Activated naive CD8-positive, alpha-beta T cell treated with anti-CD3 and anti-CD28 coated beads, Interleukin-2, amount 10 ng/mL, durations not matched to agents 7 days and 5 days (primary cell): ENCODE data around the gene IFI27. TPM values are rescaled to one million over a fixed set of nuclear protein-coding genes. Genes with fewer than 3 reads are reported as not detected.
A peak's percentile ranks its signal among the peaks of the same experiment; 100 is the strongest.

Experiments
- ATAC-seq: fragments of 150-1000 bp; cut with Tn5 transposase; one replicate; pipeline ENCODE4 v1.10.0; 2021; ENCODE audit warnings: low read depth, moderate library complexity
- POLR2A ChIA-PET: fragments of 350-600 bp; sonication (Branson Sonifier 250); formaldehyde crosslinking; loops from one replicate; lab custom pipeline; 2021; ENCODE audit warnings: antibody characterized with exemption; lab: Charles Lee
- DNase-seq: peaks from one replicate; pipeline ENCODE4 v3.0.0; 2021
- H3K27ac Mint-ChIP-seq: one replicate; pipeline ENCODE4 v1.8.0; 2022; ENCODE audit warnings: mild to moderate bottlenecking, mixed read lengths
- H3K27me3 Mint-ChIP-seq: one replicate; pipeline ENCODE4 v1.8.0; 2022; ENCODE audit warnings: mild to moderate bottlenecking, moderate library complexity, mixed read lengths
- H3K36me3 Mint-ChIP-seq: one replicate; pipeline ENCODE4 v1.8.0; 2021; ENCODE audit warnings: mild to moderate bottlenecking, mixed read lengths
- H3K4me1 Mint-ChIP-seq: one replicate; pipeline ENCODE4 v1.8.0; 2021; ENCODE audit warnings: mixed read lengths
- H3K4me3 Mint-ChIP-seq: one replicate; pipeline ENCODE4 v1.8.0; 2022; ENCODE audit warnings: mild to moderate bottlenecking, moderate library complexity, mixed read lengths
- H3K9me3 Mint-ChIP-seq: one replicate; pipeline ENCODE4 v1.8.0; 2021; ENCODE audit warnings: mixed read lengths
- total RNA-seq, 2 experiments: library from RNA; stranded (reverse); gene quantifications; one replicate each; pipeline ENCODE4 v1.2.3, GENCODE V29; 2021

IFI27 gene
- total RNA-seq, 2 experiments from 2014 or later, result 237 to 274 TPM

DNA sequence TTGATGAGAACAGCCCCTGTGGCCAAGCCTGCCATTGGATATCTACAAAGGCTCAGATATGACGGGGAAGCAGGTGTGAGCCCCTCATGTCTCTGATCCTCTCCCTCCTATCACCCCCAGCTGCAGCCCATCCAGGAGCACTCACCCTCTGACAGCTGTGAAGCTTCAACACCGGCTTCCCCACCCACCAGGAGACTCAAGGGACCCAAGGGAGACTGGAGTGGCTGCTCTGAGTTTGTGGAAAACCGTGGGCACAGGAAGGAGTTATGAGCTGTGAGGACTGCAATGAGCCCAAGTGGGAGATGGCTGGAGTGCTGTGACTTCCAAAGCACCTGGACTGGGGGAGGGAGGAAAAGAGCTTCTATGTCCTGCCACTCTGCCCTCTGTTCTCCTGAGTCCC, 10.9 kb downstream of the IFI27 start:
- Mint-ChIP-seq H3K27me3 (peaks cover 10% of the 10 kb centered on the region), H3K36me3 (no peaks in the 10 kb centered on the region), H3K4me1 (peaks cover 11% of the 10 kb centered on the region), H3K4me3 (no peak overlapping the region), H3K9me3 (peaks cover 18% of the 10 kb centered on the region), H3K27ac (no peak overlapping the region)
- POLR2A ChIA-PET, result no interaction called here
- ATAC-seq (no peak), DNase-seq (no peak)

DNA sequence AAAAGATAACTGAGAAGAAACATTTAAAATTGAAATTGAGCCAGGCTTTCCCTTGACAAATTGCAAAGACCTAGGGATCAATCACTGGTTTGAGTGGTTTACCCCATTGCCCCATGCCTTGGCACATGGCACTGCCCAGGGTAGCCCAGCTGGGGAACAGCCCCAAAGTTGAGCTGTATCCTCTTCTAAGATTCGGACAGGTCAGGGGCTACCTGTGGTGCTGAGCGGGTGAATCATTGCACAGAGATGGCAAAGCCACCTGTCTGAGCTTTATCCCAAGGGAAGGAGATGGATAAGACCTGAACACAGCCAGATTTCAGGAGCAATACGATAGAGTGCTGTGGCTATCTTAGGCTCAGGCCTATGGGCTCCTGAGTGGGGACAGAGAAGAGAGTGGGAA, 11.9 kb downstream of the IFI27 start:
- DNase-seq (no peak), ATAC-seq (no peak)
- Mint-ChIP-seq H3K36me3 (no peaks in the 10 kb centered on the region), H3K4me1 (peaks cover 8% of the 10 kb centered on the region), H3K27me3 (peaks cover 10% of the 10 kb centered on the region), H3K9me3 (peaks cover 18% of the 10 kb centered on the region), H3K27ac (no peak overlapping the region), H3K4me3 (no peak overlapping the region)
- POLR2A ChIA-PET, result no interaction called here

DNA sequence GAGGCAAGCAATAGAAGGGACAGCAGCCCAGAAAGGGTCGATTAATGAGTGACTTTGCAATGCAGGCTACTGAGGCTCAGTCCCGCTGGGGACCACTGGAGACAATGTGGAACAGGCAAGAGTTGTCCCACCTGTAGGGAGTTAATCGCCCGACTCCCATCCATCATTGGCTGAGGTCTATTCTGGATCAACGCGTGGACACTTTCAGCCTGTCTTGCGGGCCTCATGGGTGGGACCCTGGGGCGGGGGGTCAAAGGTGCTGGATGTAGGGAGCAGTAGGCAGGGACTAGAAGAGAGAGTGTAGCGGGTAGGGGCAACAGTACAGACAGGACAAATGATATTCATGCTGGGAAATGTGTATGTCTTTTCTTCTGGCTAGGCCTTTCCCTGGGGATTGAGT, 12.8 kb downstream of the IFI27 start:
- Mint-ChIP-seq H3K4me3 (no peak overlapping the region), H3K9me3 (peaks cover 18% of the 10 kb centered on the region), H3K27me3 (peaks cover 9% of the 10 kb centered on the region), H3K36me3 (no peaks in the 10 kb centered on the region), H3K27ac (no peak overlapping the region), H3K4me1 (peaks cover under 1% of the 10 kb centered on the region)
- DNase-seq (no peak), ATAC-seq (no peak)
- POLR2A ChIA-PET, result interaction anchor here (1.5 kb wide), 1 partner anchor 13 kb away, joined by 3 read pairs; the partner anchor contains the start of gene IFI27

DNA sequence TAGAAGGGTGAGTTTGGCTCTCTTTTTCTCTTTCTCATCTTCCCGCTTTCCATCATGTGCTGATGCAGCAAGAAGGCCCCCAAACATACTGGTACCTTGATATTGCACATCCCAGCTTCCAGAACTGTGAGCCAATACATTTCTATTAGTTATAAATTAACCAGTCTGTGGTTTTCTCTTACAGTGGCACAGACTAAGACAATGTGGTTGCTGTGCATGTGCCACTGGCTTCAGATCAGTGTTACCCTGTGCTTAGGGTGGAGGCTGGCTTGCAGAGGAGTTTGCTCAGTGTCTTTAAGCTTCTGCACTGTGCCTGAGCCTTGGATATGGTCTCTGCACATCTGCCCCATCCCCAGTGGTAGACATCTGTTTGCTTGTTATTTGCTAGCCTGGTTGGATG, 13.3 kb downstream of the IFI27 start:
- Mint-ChIP-seq H3K4me1 (peaks cover 5% of the 10 kb centered on the region), H3K27ac (no peak overlapping the region), H3K9me3 (peaks cover 18% of the 10 kb centered on the region), H3K27me3 (peaks cover 9% of the 10 kb centered on the region), H3K4me3 (no peak overlapping the region), H3K36me3 (no peaks in the 10 kb centered on the region)
- POLR2A ChIA-PET, result interaction anchor here (1.5 kb wide), 1 partner anchor 13 kb away, joined by 3 read pairs; the partner anchor contains the start of gene IFI27
- ATAC-seq, result no peak
- DNase-seq, result no peak

GRCh38 chr14:94124582-94125377, 14.2 kb downstream of the IFI27 start:
- Mint-ChIP-seq H3K4me3 (no peak overlapping the region), H3K9me3 (peaks cover 13% of the 10 kb centered on the region), H3K36me3 (no peaks in the 10 kb centered on the region), H3K27me3 (peaks cover 6% of the 10 kb centered on the region), H3K27ac (no peak overlapping the region), H3K4me1 (peaks cover 5% of the 10 kb centered on the region)
- POLR2A ChIA-PET, result interaction anchor here (0.9 to 1.5 kb wide), 3 partner anchors 10 to 44 kb away, joined by 3 to 4 read pairs (median 4); partner anchors contain the start of genes DDX24, IFI27 and IFI27L1
- ATAC-seq (no peak), DNase-seq (no peak)

- Mint-ChIP-seq H3K27me3 (peaks cover 9% of the 10 kb centered on the region), H3K27ac (no peak overlapping the region), H3K9me3 (peaks cover 7% of the 10 kb centered on the region), H3K36me3 (no peaks in the 10 kb centered on the region), H3K4me1 (peaks cover 11% of the 10 kb centered on the region), H3K4me3 (no peak overlapping the region)
- ATAC-seq (no peak), DNase-seq (no peak)
- POLR2A ChIA-PET, result interaction anchor here (1.2 to 1.5 kb wide), 2 partner anchors 11 to 12 kb away, joined by 3 to 4 read pairs; no protein-coding TSS in a partner anchor
These were observed 15.3 kb downstream of the IFI27 start for GRCh38 chr14:94125659-94126418.

DNA sequence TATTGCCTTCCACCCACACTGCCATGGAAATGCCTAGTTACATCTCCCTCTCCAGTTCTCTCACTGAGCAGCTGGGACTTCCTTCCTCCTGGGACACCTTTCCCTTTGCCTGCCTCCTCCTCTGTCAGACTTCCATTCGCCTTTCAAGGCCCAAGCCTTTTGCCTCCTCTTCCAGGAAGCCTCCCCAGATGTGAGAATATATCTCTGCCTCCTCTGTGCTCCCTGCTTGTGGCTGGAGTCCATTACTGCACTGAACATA, 15.8 kb downstream of the IFI27 start:
- H3K36me3 Mint-ChIP-seq, result no peaks in the 10 kb centered on the region
- DNase-seq (no peak), ATAC-seq (no peak)
- no peak overlapping the region for H3K27ac Mint-ChIP-seq
- peaks cover 12% of the 10 kb centered on the region for H3K27me3 Mint-ChIP-seq
- peaks cover 3% of the 10 kb centered on the region for H3K9me3 Mint-ChIP-seq
- H3K4me3 Mint-ChIP-seq, result no peak overlapping the region
- POLR2A ChIA-PET, result interaction anchor here (1.5 kb wide), 1 partner anchor 12 kb away, joined by 3 read pairs; no protein-coding TSS in a partner anchor
- peaks cover 11% of the 10 kb centered on the region for H3K4me1 Mint-ChIP-seq

DNA sequence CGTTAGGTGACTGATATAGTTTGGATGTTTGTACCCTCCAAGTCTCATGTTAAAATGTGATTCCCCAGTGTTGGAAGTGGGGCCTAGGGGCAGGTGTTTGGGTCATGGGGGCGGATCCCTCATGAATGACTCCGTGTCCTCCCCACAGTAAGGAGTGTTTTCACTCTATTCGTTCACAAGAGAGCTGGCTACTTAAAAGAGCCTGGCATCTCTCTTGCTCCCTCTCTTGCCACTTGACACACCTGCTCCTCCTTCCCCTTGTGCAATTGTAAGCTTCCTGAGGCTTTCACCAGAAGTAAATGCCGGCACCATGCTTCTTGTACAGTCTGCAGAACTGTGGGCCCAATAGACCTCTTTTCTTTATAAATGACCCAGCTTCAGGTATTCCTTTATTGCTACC, 16.3 kb downstream of the IFI27 start:
- no peak overlapping the region for H3K27ac Mint-ChIP-seq
- H3K4me1 Mint-ChIP-seq, result peaks cover 11% of the 10 kb centered on the region
- DNase-seq (no peak), ATAC-seq (no peak)
- POLR2A ChIA-PET, result interaction anchor here (1.5 kb wide), 1 partner anchor 13 kb away, joined by 3 read pairs; no protein-coding TSS in a partner anchor
- H3K27me3 Mint-ChIP-seq, result peaks cover 13% of the 10 kb centered on the region
- peaks cover 2% of the 10 kb centered on the region for H3K9me3 Mint-ChIP-seq
- no peak overlapping the region for H3K4me3 Mint-ChIP-seq
- H3K36me3 Mint-ChIP-seq, result no peaks in the 10 kb centered on the region

- Mint-ChIP-seq H3K4me1 (peaks cover 13% of the 10 kb centered on the region), H3K27ac (no peak overlapping the region), H3K36me3 (no peaks in the 10 kb centered on the region), H3K9me3 (peaks cover 2% of the 10 kb centered on the region), H3K27me3 (peaks cover 17% of the 10 kb centered on the region), H3K4me3 (no peak overlapping the region)
- POLR2A ChIA-PET, result interaction anchor here (1.5 to 2.0 kb wide), 2 partner anchors 8 to 13 kb away, joined by 3 to 5 read pairs; no protein-coding TSS in a partner anchor
- DNase-seq (no peak), ATAC-seq (no peak)
These were observed 16.8 kb downstream of the IFI27 start for GRCh38 chr14:94127330-94127729.

- no peaks in the 10 kb centered on the region for H3K36me3 Mint-ChIP-seq
- POLR2A ChIA-PET, result interaction anchor here (1.3 to 2.1 kb wide), 5 partner anchors 9 to 93 kb away, joined by 3 to 11 read pairs (median 5); partner anchors contain the start of genes DDX24, IFI27 and IFI27L1
- peaks cover 22% of the 10 kb centered on the region for H3K27me3 Mint-ChIP-seq
- peaks cover 13% of the 10 kb centered on the region for H3K4me1 Mint-ChIP-seq
- H3K4me3 Mint-ChIP-seq, result peak overlapping the region; percentile 95
- no peak for DNase-seq
- no peak for ATAC-seq
- H3K27ac Mint-ChIP-seq, result peak overlapping the region; percentile 92
- no peaks in the 10 kb centered on the region for H3K9me3 Mint-ChIP-seq
These were observed 17.8 kb downstream of the IFI27 start for GRCh38 chr14:94128216-94128839.

GRCh38 chr14:94129111-94129757, 18.7 kb downstream of the IFI27 start, which contains the start of gene IFI27L2:
TSS of gene IFI27L2 (minus strand) at chr14:94129604. CDS start at chr14:94129564, 40 bp downstream.
- Mint-ChIP-seq H3K4me3 (peak within 1 kb of the TSS; percentile 95), H3K9me3 (no peaks in the 10 kb centered on the region), H3K36me3 (no peaks in the 10 kb centered on the region), H3K27me3 (peaks cover 23% of the 10 kb centered on the region), H3K27ac (peak within 1 kb of the TSS; percentile 92), H3K4me1 (peaks cover 13% of the 10 kb centered on the region)
- ATAC-seq (peak; percentile 97), DNase-seq (peak; percentile 69)
- POLR2A ChIA-PET, result interaction anchor here (0.6 to 2.1 kb wide), 8 partner anchors 10 to 177 kb away, joined by 3 to 11 read pairs (median 4); partner anchors contain the start of genes DDX24, IFI27 and IFI27L1

- Mint-ChIP-seq H3K9me3 (no peaks in the 10 kb centered on the region), H3K4me1 (peaks cover 13% of the 10 kb centered on the region), H3K36me3 (no peaks in the 10 kb centered on the region), H3K27me3 (peaks cover 27% of the 10 kb centered on the region), H3K4me3 (peak overlapping the region; percentile 95), H3K27ac (peak overlapping the region; percentile 50)
- ATAC-seq (no peak), DNase-seq (no peak)
- POLR2A ChIA-PET, result interaction anchor here (0.9 to 2.1 kb wide), 3 partner anchors 13 to 49 kb away, joined by 3 to 11 read pairs (median 4); partner anchors contain the start of genes DDX24, IFI27 and IFI27L1
These were observed 19.4 kb downstream of the IFI27 start for GRCh38 chr14:94129758-94130414.
